ENCODE results near the gene IFITM5.
"Not testable (repeated sequence)": the region's sequence is repeated elsewhere in the genome, so short reads cannot be mapped to it uniquely, and the experiment has no call there.

Gene IFITM5

GRCh38 chr11:293852-294661 lies 5.3 kb downstream of the IFITM5 start:
- no peak for DNase-seq

GRCh38 chr11:293271-293851 lies 6.0 kb downstream of the IFITM5 start:
- no peak for DNase-seq

GRCh38 chr11:292211-293121 lies 6.9 kb downstream of the IFITM5 start:
- no peak for DNase-seq

- DNase-seq = no peak
These were observed 7.8 kb downstream of the IFITM5 start for GRCh38 chr11:291281-292210.

GRCh38 chr11:290621-291231 lies 8.6 kb downstream of the IFITM5 start:
- DNase-seq = no peak

GRCh38 chr11:289712-290620 lies 9.4 kb downstream of the IFITM5 start:
- DNase-seq = no peak

- DNase-seq = no peak
These were observed 10.0 kb downstream of the IFITM5 start for GRCh38 chr11:289398-289711.

- peak; percentile 57 for DNase-seq
These were observed 10.6 kb downstream of the IFITM5 start, which contains the start of gene PGGHG for GRCh38 chr11:288478-289397. Gene PGGHG, plus strand, starts transcription at chr11:289126. Its CDS starts 691 bp downstream, at chr11:289817.

- DNase-seq = no peak
These were observed 11.4 kb downstream of the IFITM5 start for GRCh38 chr11:287821-288477.

GRCh38 chr11:286977-287820 lies 12.1 kb downstream of the IFITM5 start:
- DNase-seq = not testable (repeated sequence)

GRCh38 chr11:285894-286220 lies 13.5 kb downstream of the IFITM5 start:
- no peak for DNase-seq

- no peak for DNase-seq
These were observed 14.1 kb downstream of the IFITM5 start for GRCh38 chr11:285021-285893.

GRCh38 chr11:284105-285020 lies 15.0 kb downstream of the IFITM5 start:
- no peak for DNase-seq

- no peak for DNase-seq
These were observed 15.8 kb downstream of the IFITM5 start for GRCh38 chr11:283405-284104.

GRCh38 chr11:282630-283360 lies 16.5 kb downstream of the IFITM5 start:
- DNase-seq = no peak
